ENCODE results near the gene TMEM120B.
A peak's percentile ranks its signal among the peaks of the same experiment; 100 is the strongest.

TMEM120B gene

DNA sequence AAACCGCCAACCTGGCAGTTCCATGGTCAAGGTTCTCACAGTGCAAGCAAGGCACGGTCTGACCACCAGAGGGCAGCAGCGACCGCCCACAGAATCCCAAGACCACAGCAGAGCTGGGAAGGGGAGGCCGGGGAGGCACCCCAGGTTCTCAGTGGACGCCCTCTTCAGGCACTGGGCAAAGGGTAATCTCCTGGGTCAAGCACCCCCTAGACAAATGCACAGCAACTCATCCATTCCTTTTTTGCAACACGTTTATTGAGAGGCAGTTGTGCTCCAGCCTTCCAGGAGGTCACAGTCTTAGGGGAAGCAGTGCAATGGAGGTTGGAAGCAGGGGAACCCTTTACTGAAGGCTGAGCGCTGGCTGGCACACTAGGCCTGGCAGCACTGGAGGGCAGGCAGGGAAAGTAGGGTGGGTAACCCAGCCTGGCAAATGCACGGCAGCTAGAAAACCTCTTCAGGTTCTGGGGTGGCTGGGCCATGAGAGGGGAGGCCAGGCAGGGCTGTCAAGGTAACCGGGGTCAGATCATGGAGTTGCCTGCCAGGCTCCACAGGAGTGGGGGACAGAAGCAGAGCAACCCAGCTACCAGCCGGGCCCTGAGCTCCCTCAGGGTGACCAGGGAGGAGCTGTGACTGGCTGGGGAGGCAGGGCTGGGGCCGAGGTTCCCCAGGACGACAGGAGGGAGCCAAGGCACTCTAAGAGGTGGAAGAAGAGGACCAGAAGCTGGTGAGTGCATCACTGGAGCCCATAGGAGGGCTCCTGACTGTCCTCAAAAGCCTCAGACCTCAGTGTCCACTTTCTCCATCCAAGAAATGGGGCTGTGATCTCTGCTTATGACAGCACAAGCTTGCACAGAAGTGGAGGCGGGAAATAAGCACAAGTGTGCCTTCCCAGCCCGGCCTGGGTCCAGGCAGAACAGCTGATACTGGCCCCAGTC is 82.7 kb downstream of the TMEM120B start (continued):
- TF ChIP-seq, protein P1, sequence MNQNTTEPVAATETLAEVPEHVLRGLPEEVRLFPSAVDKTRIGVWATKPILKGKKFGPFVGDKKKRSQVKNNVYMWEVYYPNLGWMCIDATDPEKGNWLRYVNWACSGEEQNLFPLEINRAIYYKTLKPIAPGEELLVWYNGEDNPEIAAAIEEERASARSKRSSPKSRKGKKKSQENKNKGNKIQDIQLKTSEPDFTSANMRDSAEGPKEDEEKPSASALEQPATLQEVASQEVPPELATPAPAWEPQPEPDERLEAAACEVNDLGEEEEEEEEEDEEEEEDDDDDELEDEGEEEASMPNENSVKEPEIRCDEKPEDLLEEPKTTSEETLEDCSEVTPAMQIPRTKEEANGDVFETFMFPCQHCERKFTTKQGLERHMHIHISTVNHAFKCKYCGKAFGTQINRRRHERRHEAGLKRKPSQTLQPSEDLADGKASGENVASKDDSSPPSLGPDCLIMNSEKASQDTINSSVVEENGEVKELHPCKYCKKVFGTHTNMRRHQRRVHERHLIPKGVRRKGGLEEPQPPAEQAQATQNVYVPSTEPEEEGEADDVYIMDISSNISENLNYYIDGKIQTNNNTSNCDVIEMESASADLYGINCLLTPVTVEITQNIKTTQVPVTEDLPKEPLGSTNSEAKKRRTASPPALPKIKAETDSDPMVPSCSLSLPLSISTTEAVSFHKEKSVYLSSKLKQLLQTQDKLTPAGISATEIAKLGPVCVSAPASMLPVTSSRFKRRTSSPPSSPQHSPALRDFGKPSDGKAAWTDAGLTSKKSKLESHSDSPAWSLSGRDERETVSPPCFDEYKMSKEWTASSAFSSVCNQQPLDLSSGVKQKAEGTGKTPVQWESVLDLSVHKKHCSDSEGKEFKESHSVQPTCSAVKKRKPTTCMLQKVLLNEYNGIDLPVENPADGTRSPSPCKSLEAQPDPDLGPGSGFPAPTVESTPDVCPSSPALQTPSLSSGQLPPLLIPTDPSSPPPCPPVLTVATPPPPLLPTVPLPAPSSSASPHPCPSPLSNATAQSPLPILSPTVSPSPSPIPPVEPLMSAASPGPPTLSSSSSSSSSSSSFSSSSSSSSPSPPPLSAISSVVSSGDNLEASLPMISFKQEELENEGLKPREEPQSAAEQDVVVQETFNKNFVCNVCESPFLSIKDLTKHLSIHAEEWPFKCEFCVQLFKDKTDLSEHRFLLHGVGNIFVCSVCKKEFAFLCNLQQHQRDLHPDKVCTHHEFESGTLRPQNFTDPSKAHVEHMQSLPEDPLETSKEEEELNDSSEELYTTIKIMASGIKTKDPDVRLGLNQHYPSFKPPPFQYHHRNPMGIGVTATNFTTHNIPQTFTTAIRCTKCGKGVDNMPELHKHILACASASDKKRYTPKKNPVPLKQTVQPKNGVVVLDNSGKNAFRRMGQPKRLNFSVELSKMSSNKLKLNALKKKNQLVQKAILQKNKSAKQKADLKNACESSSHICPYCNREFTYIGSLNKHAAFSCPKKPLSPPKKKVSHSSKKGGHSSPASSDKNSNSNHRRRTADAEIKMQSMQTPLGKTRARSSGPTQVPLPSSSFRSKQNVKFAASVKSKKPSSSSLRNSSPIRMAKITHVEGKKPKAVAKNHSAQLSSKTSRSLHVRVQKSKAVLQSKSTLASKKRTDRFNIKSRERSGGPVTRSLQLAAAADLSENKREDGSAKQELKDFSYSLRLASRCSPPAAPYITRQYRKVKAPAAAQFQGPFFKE (tag by site-specific recombination; IDR thresholded peaks at IDR 0.05; ENCODE audit: borderline replicate concordance) = no peak
- TF ChIP-seq, protein P2, sequence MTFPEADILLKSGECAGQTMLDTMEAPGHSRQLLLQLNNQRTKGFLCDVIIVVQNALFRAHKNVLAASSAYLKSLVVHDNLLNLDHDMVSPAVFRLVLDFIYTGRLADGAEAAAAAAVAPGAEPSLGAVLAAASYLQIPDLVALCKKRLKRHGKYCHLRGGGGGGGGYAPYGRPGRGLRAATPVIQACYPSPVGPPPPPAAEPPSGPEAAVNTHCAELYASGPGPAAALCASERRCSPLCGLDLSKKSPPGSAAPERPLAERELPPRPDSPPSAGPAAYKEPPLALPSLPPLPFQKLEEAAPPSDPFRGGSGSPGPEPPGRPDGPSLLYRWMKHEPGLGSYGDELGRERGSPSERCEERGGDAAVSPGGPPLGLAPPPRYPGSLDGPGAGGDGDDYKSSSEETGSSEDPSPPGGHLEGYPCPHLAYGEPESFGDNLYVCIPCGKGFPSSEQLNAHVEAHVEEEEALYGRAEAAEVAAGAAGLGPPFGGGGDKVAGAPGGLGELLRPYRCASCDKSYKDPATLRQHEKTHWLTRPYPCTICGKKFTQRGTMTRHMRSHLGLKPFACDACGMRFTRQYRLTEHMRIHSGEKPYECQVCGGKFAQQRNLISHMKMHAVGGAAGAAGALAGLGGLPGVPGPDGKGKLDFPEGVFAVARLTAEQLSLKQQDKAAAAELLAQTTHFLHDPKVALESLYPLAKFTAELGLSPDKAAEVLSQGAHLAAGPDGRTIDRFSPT (tag by site-specific recombination; IDR thresholded peaks at IDR 0.05) = peak; percentile 76
- 0 out of 2 replicates have a peak, but pooled peaks have one; percentile 21 for TF ChIP-seq ZFP37 (tag by site-specific recombination; IDR thresholded peaks at IDR 0.05)
- TF ChIP-seq ZNF350 (tag by site-specific recombination; IDR thresholded peaks at IDR 0.05) = no peak
- TF ChIP-seq ZNF473 (tag by site-specific recombination; IDR thresholded peaks at IDR 0.05) = no peak
- TF ChIP-seq ZNF654 (tag by site-specific recombination; IDR thresholded peaks at IDR 0.05; ENCODE audit: low read depth) = peak; percentile 81
- no peak for TF ChIP-seq SCRT2 (tag by site-specific recombination; IDR thresholded peaks at IDR 0.05)
- peak; percentile 78 for TF ChIP-seq ZBTB8A (tag by site-specific recombination; IDR thresholded peaks at IDR 0.05)
- no peak for TF ChIP-seq ZEB2 (tag by site-specific recombination; IDR thresholded peaks at IDR 0.05)
- TF ChIP-seq GFI1B (tag by site-specific recombination; IDR thresholded peaks at IDR 0.05) = no peak
- TF ChIP-seq GLI2 (tag by site-specific recombination; IDR thresholded peaks at IDR 0.05; ENCODE audit: borderline replicate concordance, low read depth) = no peak
- TF ChIP-seq GLIS1 (tag by site-specific recombination; IDR thresholded peaks at IDR 0.05) = peak; percentile 80
- TF ChIP-seq, protein P3, sequence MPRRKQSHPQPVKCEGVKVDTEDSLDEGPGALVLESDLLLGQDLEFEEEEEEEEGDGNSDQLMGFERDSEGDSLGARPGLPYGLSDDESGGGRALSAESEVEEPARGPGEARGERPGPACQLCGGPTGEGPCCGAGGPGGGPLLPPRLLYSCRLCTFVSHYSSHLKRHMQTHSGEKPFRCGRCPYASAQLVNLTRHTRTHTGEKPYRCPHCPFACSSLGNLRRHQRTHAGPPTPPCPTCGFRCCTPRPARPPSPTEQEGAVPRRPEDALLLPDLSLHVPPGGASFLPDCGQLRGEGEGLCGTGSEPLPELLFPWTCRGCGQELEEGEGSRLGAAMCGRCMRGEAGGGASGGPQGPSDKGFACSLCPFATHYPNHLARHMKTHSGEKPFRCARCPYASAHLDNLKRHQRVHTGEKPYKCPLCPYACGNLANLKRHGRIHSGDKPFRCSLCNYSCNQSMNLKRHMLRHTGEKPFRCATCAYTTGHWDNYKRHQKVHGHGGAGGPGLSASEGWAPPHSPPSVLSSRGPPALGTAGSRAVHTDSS (tag by site-specific recombination; IDR thresholded peaks at IDR 0.05) = no peak
- TF ChIP-seq, protein P4, sequence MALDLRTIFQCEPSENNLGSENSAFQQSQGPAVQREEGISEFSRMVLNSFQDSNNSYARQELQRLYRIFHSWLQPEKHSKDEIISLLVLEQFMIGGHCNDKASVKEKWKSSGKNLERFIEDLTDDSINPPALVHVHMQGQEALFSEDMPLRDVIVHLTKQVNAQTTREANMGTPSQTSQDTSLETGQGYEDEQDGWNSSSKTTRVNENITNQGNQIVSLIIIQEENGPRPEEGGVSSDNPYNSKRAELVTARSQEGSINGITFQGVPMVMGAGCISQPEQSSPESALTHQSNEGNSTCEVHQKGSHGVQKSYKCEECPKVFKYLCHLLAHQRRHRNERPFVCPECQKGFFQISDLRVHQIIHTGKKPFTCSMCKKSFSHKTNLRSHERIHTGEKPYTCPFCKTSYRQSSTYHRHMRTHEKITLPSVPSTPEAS (tag by site-specific recombination; IDR thresholded peaks at IDR 0.05) = no peak
- no peak for TF ChIP-seq ZNF354C (tag by site-specific recombination; IDR thresholded peaks at IDR 0.05; ENCODE audit: borderline replicate concordance, low read depth)
- TF ChIP-seq ZFHX2 (tag by site-specific recombination; conservative IDR thresholded peaks at IDR 0.05) = peak; percentile 16; the same call in 1 of the 2 replicates
- TF ChIP-seq ZNF776 (tag by site-specific recombination; IDR thresholded peaks at IDR 0.05; ENCODE audit: borderline replicate concordance) = no peak
- no peak for TF ChIP-seq ZNF433 (tag by site-specific recombination; IDR thresholded peaks at IDR 0.05; ENCODE audit: low read depth)
- TF ChIP-seq, protein P5, sequence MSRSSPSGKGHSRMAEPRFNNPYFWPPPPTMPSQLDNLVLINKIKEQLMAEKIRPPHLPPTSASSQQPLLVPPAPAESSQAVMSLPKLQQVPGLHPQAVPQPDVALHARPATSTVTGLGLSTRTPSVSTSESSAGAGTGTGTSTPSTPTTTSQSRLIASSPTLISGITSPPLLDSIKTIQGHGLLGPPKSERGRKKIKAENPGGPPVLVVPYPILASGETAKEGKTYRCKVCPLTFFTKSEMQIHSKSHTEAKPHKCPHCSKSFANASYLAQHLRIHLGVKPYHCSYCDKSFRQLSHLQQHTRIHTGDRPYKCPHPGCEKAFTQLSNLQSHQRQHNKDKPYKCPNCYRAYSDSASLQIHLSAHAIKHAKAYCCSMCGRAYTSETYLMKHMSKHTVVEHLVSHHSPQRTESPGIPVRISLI (tag by site-specific recombination; IDR thresholded peaks at IDR 0.05) = no peak
- TF ChIP-seq, protein P6, sequence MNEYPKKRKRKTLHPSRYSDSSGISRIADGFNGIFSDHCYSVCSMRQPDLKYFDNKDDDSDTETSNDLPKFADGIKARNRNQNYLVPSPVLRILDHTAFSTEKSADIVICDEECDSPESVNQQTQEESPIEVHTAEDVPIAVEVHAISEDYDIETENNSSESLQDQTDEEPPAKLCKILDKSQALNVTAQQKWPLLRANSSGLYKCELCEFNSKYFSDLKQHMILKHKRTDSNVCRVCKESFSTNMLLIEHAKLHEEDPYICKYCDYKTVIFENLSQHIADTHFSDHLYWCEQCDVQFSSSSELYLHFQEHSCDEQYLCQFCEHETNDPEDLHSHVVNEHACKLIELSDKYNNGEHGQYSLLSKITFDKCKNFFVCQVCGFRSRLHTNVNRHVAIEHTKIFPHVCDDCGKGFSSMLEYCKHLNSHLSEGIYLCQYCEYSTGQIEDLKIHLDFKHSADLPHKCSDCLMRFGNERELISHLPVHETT (tag by site-specific recombination; IDR thresholded peaks at IDR 0.05) = peak; percentile 29; the same call in 1 of the 2 replicates
- peak; percentile 71 for TF ChIP-seq BCL11A (tag by site-specific recombination; IDR thresholded peaks at IDR 0.05; ENCODE audit: low read depth)
- TF ChIP-seq ZNF76 (tag by site-specific recombination; IDR thresholded peaks at IDR 0.05; ENCODE audit: borderline replicate concordance, low read depth) = 0 out of 2 replicates have a peak, but pooled peaks have one; percentile 19

All from HEK293 (cell line).